NOMO-1 (cell line): ENCODE measurements around the gene DMRT3.
A peak's percentile ranks its signal among the peaks of the same experiment; 100 is the strongest.
"Not testable (repeated sequence)": the region's sequence is repeated elsewhere in the genome, so short reads cannot be mapped to it uniquely, and the experiment has no call there.

ENCODE experiments used
- DNase-seq, 2 experiments: peaks; one replicate each; lab custom pipeline; 2025; ENCODE audit not compliant: unreplicated experiment in 2 of 2; lab: John Stamatoyannopoulos, UW

The DMRT3 gene

GRCh38 chr9:998299-999110 is 22.1 kb downstream of the DMRT3 start:
- not testable (repeated sequence) for DNase-seq

- DNase-seq = no peak
Observed at GRCh38 chr9:1001838-1002237, 25.4 kb downstream of the DMRT3 start.

DNA sequence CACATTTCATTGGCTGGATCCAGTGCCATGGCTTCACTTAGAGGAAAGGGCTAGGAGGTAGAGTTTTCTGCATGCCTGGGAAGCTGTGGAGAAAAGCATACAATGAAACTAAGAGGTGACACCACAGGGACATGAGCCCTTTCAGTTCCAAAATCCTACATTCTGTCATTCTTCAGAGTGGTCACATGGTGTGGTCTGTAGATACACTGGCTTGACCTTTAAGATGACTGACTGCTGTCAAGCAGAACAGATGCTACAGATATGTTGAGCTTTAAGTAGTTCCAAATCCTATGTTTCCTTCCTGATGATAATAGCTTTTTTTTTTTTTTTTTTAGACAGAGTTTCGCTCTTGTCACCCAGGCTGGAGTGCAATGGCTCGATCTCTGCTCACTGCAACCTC is 26.2 kb downstream of the DMRT3 start:
- no peak for DNase-seq

- DNase-seq = peak in 1 of 2 experiments; percentile 20
Observed at GRCh38 chr9:1005043-1005667, 28.7 kb downstream of the DMRT3 start.

DNA sequence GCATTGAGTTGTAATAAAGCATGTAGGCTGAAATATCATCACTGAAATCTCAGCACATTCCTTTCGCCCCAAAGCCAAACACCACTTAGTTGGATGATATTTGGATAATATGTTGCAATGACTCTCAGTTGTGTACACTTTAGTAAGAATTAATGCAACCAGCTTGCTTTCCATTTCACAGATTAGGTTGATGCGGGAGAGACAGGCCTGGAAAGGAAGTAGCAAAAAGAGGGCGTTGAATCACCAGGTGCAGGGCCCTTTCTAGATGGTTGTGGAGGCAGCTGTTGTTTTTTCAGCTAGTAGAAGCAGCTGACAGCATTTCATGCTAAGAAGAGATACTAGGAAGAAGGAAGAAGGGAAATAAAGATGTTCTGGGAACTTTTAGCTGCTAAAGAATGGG is 30.9 kb downstream of the DMRT3 start:
- DNase-seq = no peak

GRCh38 chr9:1008216-1008615 is 31.8 kb downstream of the DMRT3 start:
- no peak for DNase-seq

DNA sequence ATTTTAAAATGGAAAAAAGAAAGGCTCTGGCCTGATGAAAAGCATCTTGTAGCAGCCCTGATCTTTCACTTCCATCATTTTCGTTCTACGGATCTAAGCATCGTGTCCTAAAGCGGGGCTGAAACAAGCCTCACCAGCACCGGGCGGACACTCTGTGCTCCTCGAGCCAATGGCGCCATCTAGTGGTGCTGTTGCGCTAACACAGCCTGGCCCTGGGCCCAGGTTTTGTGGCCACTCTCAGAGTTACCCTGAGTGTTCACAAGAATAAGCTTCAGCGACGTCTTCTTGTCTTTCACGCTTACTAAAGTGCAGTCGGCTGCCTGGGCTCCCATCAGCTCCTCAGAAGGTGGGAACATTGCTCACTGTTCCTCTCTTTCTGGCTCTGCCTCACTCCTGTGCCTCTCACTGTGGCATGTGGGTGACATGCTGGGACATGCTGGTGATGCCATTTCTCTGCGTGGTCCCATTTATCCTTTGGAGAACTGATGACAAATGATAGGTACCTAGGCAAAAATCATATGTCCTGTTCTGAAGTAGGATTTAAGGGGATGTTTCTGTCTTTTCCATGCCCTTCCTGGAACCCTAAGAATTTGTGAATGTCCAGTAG is 32.7 kb downstream of the DMRT3 start:
- DNase-seq = peak; percentile 23 to 27

GRCh38 chr9:1013021-1013420 is 36.6 kb downstream of the DMRT3 start:
- peak in 1 of 2 experiments; percentile 1 for DNase-seq

DNA sequence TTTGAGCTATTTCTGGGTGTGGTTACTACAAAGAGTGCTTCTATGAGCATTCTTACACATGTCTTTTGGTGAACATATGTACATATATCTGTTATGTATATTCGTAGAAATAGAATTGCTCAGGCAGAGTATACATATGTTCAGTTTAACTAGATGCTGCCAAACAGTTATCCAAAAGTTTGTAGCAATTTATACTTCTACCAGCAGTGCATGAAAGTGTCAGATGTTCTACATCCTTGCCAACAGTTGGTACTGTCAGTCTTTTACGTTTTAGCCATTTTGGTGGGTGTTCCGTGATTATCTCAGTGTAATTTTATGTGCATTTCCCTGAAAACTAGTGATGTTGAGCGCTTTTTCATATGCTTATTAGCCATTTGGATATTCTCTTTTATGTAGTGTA is 37.8 kb downstream of the DMRT3 start:
- DNase-seq = no peak

GRCh38 chr9:1014640-1015039 is 38.2 kb downstream of the DMRT3 start:
- no peak for DNase-seq

GRCh38 chr9:1018121-1018520 is 41.7 kb downstream of the DMRT3 start:
- peak in 1 of 2 experiments; percentile 15 for DNase-seq

- no peak for DNase-seq
Observed at GRCh38 chr9:1024112-1024511, 47.7 kb downstream of the DMRT3 start.

DNA sequence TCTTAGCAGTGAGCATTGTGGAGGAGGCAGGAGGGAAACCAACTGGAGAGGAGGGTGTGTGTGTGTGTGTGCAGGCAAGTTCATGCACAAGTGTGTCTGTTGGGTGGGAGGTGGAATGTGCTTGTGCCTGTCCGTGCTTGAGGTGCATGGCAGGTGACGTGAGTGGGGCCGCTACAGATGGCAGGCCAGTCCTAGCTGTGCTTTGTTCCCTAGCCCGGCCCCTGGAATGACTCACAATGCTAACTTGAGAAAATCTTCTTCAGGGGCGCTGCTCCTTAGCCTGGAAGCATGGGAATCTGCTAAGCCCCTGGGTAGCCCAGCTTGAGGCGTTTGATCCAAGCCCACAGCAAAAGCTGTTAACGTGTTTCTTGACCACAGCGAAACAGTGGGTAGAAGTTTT is 48.7 kb downstream of the DMRT3 start:
- DNase-seq = no peak

GRCh38 chr9:1026219-1026618 is 49.8 kb downstream of the DMRT3 start:
- DNase-seq = no peak

DNA sequence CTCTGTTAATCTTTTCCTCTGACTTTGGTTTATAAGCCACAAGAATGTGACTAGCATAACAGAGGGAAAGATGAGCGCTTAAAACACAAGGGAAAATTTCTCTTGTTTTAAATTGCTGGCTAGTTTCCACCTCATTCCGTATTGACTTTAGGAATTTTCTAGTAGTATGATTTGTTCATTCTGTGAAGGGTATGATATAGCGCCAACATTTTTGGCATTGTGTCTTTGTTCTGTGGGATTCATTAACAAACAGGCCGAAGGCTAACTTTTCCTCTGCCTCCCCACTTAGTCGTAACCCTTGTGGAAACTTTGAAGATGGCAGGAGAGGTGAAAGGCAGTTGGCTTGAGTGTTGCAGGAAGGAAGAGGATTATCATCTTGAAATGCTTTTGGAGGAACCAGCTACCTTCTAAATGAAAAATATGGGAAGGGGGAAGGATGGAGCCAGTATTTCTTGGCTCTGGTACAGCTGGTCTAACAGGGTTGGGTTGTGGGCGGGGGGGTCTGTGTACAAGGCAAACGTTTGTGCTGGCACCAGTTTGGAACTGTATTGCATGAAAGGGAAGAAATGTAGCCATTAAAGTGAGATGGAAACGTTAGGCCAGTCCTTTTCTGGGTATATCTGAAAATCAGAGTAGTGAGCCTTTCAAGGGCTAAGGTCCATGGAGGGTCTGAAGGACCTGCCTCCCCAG is 52.2 kb downstream of the DMRT3 start:
- DNase-seq = no peak

GRCh38 chr9:1031951-1032601 is 55.6 kb downstream of the DMRT3 start:
- no peak for DNase-seq

DNA sequence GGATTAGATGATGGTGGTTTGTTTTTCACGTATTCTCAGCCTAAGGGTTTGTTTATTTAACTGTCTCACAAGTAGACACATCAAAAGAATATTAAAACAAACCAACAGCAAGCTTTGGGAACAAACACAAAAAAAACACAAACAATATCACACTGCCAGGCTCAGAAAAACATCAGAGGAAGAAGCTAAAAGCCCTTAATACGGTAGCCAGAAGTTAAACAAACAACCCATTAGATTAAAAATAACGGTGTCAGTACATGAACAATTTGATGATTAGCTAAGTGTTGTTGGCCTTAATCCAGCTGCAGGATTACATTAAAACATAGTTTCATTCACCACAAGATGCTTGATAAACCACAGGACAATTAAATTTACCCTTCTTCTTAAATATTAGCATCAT is 57.8 kb downstream of the DMRT3 start:
- no peak for DNase-seq

GRCh38 chr9:1039589-1039988 is 63.1 kb downstream of the DMRT3 start:
- no peak for DNase-seq
